HepG2 (cell line): ENCODE results near the gene KIF2C. TPM values are rescaled to one million over a fixed set of nuclear protein-coding genes. Genes with fewer than 3 reads are reported as not detected.

ENCODE experiments used
- ASH2L ChIP-seq: fragments of 300-600, 200-600 bp; sonication (generic); IDR thresholded peaks from 2 replicates; pipeline ENCODE4 v1.7.0; 2017; ENCODE audit warnings: low read depth, mild to moderate bottlenecking, moderate library complexity, mixed read lengths, low read length; ENCODE audit not compliant: insufficient read length
- DRAP1 ChIP-seq: IDR thresholded peaks from 2 replicates; pipeline ENCODE4 v1.6.1; 2016; ENCODE audit warnings: missing genetic modification reagents, missing compliant biosample characterization
- HOXA9 ChIP-seq: sonication (generic); formaldehyde crosslinking; IDR thresholded peaks from 2 replicates; pipeline ENCODE4 v1.8.1; 2022; ENCODE audit warnings: missing genetic modification reagents, mild to moderate bottlenecking, moderate library complexity, borderline replicate concordance
- KLF11 ChIP-seq: IDR thresholded peaks from 2 replicates; pipeline ENCODE4 v1.6.1; 2016; ENCODE audit warnings: missing compliant biosample characterization
- PTBP1 ChIP-seq: fragments of 200-400 bp; formaldehyde crosslinking; IDR thresholded peaks from 2 replicates; pipeline ENCODE4 v1.6.1; 2018; ENCODE audit warnings: low read length, low read depth; ENCODE audit not compliant: poor library complexity, severe bottlenecking
- SNRNP70 ChIP-seq: fragments of 200-400 bp; formaldehyde crosslinking; IDR thresholded peaks from 2 replicates; pipeline ENCODE4 v1.6.1; 2017; ENCODE audit warnings: mild to moderate bottlenecking, low read depth, low read length, moderate library complexity
- TBX2 ChIP-seq: sonication (generic); formaldehyde crosslinking; IDR thresholded peaks from 2 replicates; pipeline ENCODE4 v1.5.0; 2020; ENCODE audit warnings: missing genetic modification reagents, mild to moderate bottlenecking, borderline replicate concordance
- THAP11 ChIP-seq: IDR thresholded peaks from 2 replicates; pipeline ENCODE4 v1.6.1; 2016; ENCODE audit warnings: missing biosample characterization, missing genetic modification reagents
- ZBTB8A ChIP-seq: sonication (generic); formaldehyde crosslinking; IDR thresholded peaks from 2 replicates; pipeline ENCODE4 v1.4.0; 2020; ENCODE audit warnings: mild to moderate bottlenecking, low read depth, missing genetic modification reagents, borderline replicate concordance
- ZKSCAN8 ChIP-seq: IDR thresholded peaks from 2 replicates; pipeline ENCODE4 v1.6.1; 2016; ENCODE audit warnings: borderline replicate concordance, missing genetic modification reagents, missing compliant biosample characterization
- ZNF138 ChIP-seq: sonication (generic); formaldehyde crosslinking; IDR thresholded peaks from 2 replicates; pipeline ENCODE4 v1.5.0; 2020; ENCODE audit warnings: mild to moderate bottlenecking, low read depth, missing genetic modification reagents
- ZNF264 ChIP-seq: sonication (generic); formaldehyde crosslinking; IDR thresholded peaks from 2 replicates; pipeline ENCODE4 v1.4.0; 2020; ENCODE audit warnings: missing genetic modification reagents
- ZNF570 ChIP-seq: sonication (generic); formaldehyde crosslinking; IDR thresholded peaks from 2 replicates; pipeline ENCODE4 v1.4.0; 2020; ENCODE audit warnings: mild to moderate bottlenecking, missing genetic modification reagents, borderline replicate concordance
- polyA plus RNA-seq, 8 experiments: library from polyadenylated mRNA; depleted of rRNA in 3 of 8; stranded (reverse) in 7 of 8; unstranded in 1 of 8; fragments of >200 nt; fragmentation: Illumina TruSeq in 4 of 8; extraction: Trizol in 4 of 8; gene quantifications; 2 replicates each; pipeline versions ENCODE4 v1.2.1 to v1.2.3, GENCODE V29; 2011 to 2016; ENCODE audit warnings: low read depth in 4 of 8, missing spikeins in 1 of 8, mixed read lengths in 1 of 8; ENCODE audit not compliant: insufficient read depth in 1 of 8
- total RNA-seq, 5 experiments: library from RNA; depleted of rRNA; stranded (reverse); fragments of >200 nt; fragmentation: Illumina TruSeq; extraction: Trizol; gene quantifications; 2 replicates each; pipeline ENCODE4 v1.2.3, GENCODE V29; 2016; ENCODE audit warnings: low read depth in 1 of 5
- TF ChIP-seq, protein P1 (sequence below): sonication (generic); formaldehyde crosslinking; IDR thresholded peaks from 2 replicates; pipeline ENCODE4 v1.4.0; 2020; ENCODE audit warnings: low read depth, mild to moderate bottlenecking, missing genetic modification reagents
- TF ChIP-seq, protein P2 (sequence below), 2 experiments: sonication (generic) in 1 of 2; formaldehyde crosslinking in 1 of 2; IDR thresholded peaks; 2 replicates each; pipeline versions ENCODE4 v1.4.0 to v1.6.1; 2016 to 2020; ENCODE audit warnings: borderline replicate concordance in 1 of 2, low read depth in 1 of 2, mild to moderate bottlenecking in 1 of 2, missing genetic modification reagents in 1 of 2
- TF ChIP-seq, protein P3 (sequence below): sonication (generic); formaldehyde crosslinking; IDR thresholded peaks from 2 replicates; pipeline ENCODE4 v1.5.0; 2020; ENCODE audit warnings: missing genetic modification reagents, mild to moderate bottlenecking, borderline replicate concordance
- TF ChIP-seq, protein P4 (sequence below): sonication (generic); formaldehyde crosslinking; IDR thresholded peaks from 2 replicates; pipeline ENCODE4 v1.4.0; 2020; ENCODE audit warnings: mild to moderate bottlenecking, missing genetic modification reagents

The KIF2C gene
- total and polyA plus RNA-seq, 2 of the 13 experiments (the other 11 are each of a cell fraction or from before 2014, with no cell fraction given) = 29.7 to 53.7 TPM

GRCh38 chr1:44808063-44808937 is 68.7 kb downstream of the KIF2C start, which contains the start of gene BTBD19 (continued):
- TF ChIP-seq, protein P1, sequence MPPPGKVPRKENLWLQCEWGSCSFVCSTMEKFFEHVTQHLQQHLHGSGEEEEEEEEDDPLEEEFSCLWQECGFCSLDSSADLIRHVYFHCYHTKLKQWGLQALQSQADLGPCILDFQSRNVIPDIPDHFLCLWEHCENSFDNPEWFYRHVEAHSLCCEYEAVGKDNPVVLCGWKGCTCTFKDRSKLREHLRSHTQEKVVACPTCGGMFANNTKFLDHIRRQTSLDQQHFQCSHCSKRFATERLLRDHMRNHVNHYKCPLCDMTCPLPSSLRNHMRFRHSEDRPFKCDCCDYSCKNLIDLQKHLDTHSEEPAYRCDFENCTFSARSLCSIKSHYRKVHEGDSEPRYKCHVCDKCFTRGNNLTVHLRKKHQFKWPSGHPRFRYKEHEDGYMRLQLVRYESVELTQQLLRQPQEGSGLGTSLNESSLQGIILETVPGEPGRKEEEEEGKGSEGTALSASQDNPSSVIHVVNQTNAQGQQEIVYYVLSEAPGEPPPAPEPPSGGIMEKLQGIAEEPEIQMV (CRISPR knock-in tag) = no peak
- TF ChIP-seq PTBP1 (no peak), SNRNP70 (no peak), DRAP1 (peak; percentile 48; the same call in 1 of the 2 replicates), ASH2L (peak; percentile 50), THAP11 (CRISPR knock-in tag) (0 out of 2 replicates have a peak, but pooled peaks have one; percentile 4), ZBTB8A (CRISPR knock-in tag) (no peak), KLF11 (CRISPR knock-in tag) (no peak), HOXA9 (CRISPR knock-in tag) (no peak), ZNF264 (CRISPR knock-in tag) (peak; percentile 12; the same call in 1 of the 2 replicates), ZKSCAN8 (CRISPR knock-in tag) (no peak), ZNF138 (no peak), ZNF570 (CRISPR knock-in tag) (no peak), TBX2 (no peak; the same call in 1 of the 2 replicates)
- TF ChIP-seq, protein P2, sequence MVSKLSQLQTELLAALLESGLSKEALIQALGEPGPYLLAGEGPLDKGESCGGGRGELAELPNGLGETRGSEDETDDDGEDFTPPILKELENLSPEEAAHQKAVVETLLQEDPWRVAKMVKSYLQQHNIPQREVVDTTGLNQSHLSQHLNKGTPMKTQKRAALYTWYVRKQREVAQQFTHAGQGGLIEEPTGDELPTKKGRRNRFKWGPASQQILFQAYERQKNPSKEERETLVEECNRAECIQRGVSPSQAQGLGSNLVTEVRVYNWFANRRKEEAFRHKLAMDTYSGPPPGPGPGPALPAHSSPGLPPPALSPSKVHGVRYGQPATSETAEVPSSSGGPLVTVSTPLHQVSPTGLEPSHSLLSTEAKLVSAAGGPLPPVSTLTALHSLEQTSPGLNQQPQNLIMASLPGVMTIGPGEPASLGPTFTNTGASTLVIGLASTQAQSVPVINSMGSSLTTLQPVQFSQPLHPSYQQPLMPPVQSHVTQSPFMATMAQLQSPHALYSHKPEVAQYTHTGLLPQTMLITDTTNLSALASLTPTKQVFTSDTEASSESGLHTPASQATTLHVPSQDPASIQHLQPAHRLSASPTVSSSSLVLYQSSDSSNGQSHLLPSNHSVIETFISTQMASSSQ (IDR thresholded peaks at IDR 0.05; ENCODE audit: low read depth) = no peak
- TF ChIP-seq, protein P2 (CRISPR knock-in tag; IDR thresholded peaks at IDR 0.05; ENCODE audit: borderline replicate concordance) = no peak
- TF ChIP-seq, protein P3, sequence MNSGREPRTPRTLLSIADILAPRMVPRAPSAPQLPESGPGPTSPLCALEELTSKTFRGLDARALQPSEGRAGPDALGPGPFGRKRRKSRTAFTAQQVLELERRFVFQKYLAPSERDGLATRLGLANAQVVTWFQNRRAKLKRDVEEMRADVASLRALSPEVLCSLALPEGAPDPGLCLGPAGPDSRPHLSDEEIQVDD (CRISPR knock-in tag) = no peak
- TF ChIP-seq, protein P4, sequence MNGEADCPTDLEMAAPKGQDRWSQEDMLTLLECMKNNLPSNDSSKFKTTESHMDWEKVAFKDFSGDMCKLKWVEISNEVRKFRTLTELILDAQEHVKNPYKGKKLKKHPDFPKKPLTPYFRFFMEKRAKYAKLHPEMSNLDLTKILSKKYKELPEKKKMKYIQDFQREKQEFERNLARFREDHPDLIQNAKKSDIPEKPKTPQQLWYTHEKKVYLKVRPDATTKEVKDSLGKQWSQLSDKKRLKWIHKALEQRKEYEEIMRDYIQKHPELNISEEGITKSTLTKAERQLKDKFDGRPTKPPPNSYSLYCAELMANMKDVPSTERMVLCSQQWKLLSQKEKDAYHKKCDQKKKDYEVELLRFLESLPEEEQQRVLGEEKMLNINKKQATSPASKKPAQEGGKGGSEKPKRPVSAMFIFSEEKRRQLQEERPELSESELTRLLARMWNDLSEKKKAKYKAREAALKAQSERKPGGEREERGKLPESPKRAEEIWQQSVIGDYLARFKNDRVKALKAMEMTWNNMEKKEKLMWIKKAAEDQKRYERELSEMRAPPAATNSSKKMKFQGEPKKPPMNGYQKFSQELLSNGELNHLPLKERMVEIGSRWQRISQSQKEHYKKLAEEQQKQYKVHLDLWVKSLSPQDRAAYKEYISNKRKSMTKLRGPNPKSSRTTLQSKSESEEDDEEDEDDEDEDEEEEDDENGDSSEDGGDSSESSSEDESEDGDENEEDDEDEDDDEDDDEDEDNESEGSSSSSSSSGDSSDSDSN (CRISPR knock-in tag) = 0 out of 2 replicates have a peak, but pooled peaks have one; percentile 23
